ACC112 (cell line): Measurements from ENCODE around the gene DUSP1.
A peak's percentile ranks its signal among the peaks of the same experiment; 100 is the strongest.

Experiments used
- H2AFZ ChIP-seq: fragments of 200-600 bp; sonication (generic); one replicate; pipeline ENCODE4 v1.6.0; 2017; ENCODE audit warnings: antibody characterized with exemption, low read length; ENCODE audit not compliant: unreplicated experiment
- H3K27ac ChIP-seq: fragments of 200-600 bp; sonication (generic); 2 replicates; pipeline ENCODE4 v1.5.1; 2014; ENCODE audit warnings: low read depth, mild to moderate bottlenecking, antibody characterized with exemption, low read length, moderate library complexity
- H3K27me3 ChIP-seq: fragments of 200-600 bp; sonication (generic); 2 replicates; pipeline ENCODE4 v1.6.1; 2014; ENCODE audit warnings: mild to moderate bottlenecking, antibody characterized with exemption, low read length, moderate library complexity, mixed read lengths; ENCODE audit not compliant: insufficient read depth
- H3K36me3 ChIP-seq: fragments of 200-600 bp; sonication (generic); 2 replicates; pipeline ENCODE4 v1.6.1; 2016; ENCODE audit warnings: mild to moderate bottlenecking, antibody characterized with exemption, low read length, moderate library complexity, mixed read lengths; ENCODE audit not compliant: insufficient read depth
- H3K4me1 ChIP-seq: fragments of 200-600 bp; sonication (generic); one replicate; pipeline ENCODE4 v1.6.1; 2016; ENCODE audit warnings: low read length, mixed read lengths; ENCODE audit not compliant: insufficient read depth, unreplicated experiment, control insufficient read depth
- H3K4me3 ChIP-seq: fragments of 200-600 bp; sonication (generic); 2 replicates; pipeline ENCODE4 v1.5.1; 2014; ENCODE audit warnings: mild to moderate bottlenecking, low read depth, low read length
- H3K79me2 ChIP-seq: fragments of 200-600 bp; sonication (generic); one replicate; pipeline ENCODE4 v1.6.0; 2016; ENCODE audit warnings: low read length; ENCODE audit not compliant: control insufficient read depth, unreplicated experiment, insufficient read depth

Gene DUSP1

DNA sequence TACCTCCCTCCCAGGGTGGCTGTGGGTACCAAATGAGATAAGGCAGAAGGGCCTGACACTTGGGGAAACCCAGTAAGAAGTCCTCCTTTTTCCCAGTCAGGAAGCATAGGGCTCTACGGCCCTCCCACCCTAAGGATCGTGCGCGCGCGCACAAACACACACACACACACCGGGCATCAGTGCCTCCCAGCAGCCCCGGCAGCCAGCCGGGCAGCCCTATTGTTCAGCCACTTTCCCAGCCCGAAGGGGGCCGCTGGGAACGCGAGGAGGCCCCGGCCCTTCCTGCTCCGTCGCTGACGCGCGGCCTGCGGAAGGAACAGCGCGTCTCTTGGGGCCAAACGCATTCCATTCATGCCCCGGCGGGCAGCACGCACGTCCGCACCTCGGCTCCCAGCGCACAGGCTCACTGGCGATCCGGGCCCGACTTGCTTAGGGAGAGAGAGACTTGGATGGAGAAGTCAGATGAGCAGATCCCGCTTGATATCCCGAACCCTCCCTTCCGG lies 22.6 kb downstream of the DUSP1 start:
- Histone ChIP-seq H3K27me3 (no peaks in the 10 kb centered on the region), H3K36me3 (no peaks in the 10 kb centered on the region), H3K4me3 (no peak overlapping the region), H3K4me1 (no peaks in the 10 kb centered on the region), H3K79me2 (no peaks in the 10 kb centered on the region), H2AFZ (no peak overlapping the region), H3K27ac (no peak overlapping the region)

DNA sequence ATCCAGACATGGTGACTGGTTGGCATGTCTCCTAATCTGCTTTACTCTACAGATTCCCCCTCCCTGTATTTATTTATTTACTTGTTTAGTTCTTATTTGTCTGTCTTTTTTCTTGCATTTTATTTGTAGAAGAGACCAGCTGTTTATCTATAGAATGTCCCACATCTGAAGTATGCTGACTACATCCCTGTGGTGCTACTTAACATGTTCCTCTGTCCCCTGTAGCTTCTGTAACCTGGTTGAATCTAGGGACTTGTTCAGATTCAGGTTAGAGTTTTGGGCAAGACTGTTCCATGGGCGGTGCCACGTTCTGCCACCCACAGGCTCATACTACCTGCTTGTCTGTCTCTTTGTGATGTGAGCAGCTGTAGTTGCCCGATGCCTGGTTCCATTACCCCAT lies 23.5 kb downstream of the DUSP1 start:
- Histone ChIP-seq H3K27ac (no peak overlapping the region), H3K4me3 (no peak overlapping the region), H3K79me2 (no peaks in the 10 kb centered on the region), H2AFZ (no peak overlapping the region), H3K36me3 (no peaks in the 10 kb centered on the region), H3K27me3 (no peaks in the 10 kb centered on the region), H3K4me1 (no peaks in the 10 kb centered on the region)

DNA sequence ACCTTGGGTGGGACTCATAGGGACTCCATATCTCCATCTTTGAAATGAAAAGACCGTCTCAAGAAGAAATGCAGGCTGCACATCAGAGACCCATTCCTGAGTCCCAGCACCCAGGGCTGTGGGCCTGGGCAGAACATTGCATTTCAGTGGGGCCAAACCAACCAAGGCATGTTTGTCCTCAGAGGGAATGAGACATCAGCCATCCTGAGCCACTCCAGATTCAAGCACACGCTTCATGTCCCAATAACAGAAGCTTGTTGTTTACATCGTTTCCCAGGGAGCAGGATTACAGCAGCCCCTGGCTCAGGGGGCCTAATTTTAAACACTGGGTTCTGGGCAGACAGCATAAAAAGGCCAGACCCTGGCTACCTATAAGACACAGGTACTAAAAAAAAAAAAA lies 24.3 kb downstream of the DUSP1 start:
- Histone ChIP-seq H3K27ac (no peak overlapping the region), H3K4me1 (peaks cover under 1% of the 10 kb centered on the region)

DNA sequence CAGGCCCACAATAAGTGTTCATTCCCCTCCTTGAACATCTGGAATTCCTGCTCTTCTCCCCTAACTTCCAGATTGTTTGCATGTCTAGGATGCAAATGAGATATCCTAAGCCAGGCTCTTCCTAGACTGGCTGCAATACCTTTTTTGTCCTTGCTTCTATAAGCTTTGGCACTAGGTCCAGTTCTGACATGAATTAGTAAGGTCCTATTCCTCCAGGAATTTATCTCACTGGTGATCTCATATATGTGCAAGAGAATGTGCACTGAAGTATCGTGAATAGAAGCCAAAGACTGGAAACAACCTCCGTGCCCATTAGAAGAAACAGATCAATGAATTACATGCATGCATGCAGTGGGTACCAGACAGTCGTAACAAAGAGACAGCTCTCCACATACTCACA lies 25.2 kb downstream of the DUSP1 start:
- Histone ChIP-seq H3K27me3 (no peaks in the 10 kb centered on the region), H3K4me1 (peaks cover 9% of the 10 kb centered on the region), H3K4me3 (no peak overlapping the region), H3K27ac (no peak overlapping the region), H3K36me3 (no peaks in the 10 kb centered on the region), H3K79me2 (no peaks in the 10 kb centered on the region), H2AFZ (no peak overlapping the region)

More for the DNA sequence above, 24.3 kb downstream of the DUSP1 start:
- Histone ChIP-seq H2AFZ (no peak overlapping the region), H3K4me3 (no peak overlapping the region), H3K36me3 (no peaks in the 10 kb centered on the region), H3K27me3 (no peaks in the 10 kb centered on the region), H3K79me2 (no peaks in the 10 kb centered on the region)

DNA sequence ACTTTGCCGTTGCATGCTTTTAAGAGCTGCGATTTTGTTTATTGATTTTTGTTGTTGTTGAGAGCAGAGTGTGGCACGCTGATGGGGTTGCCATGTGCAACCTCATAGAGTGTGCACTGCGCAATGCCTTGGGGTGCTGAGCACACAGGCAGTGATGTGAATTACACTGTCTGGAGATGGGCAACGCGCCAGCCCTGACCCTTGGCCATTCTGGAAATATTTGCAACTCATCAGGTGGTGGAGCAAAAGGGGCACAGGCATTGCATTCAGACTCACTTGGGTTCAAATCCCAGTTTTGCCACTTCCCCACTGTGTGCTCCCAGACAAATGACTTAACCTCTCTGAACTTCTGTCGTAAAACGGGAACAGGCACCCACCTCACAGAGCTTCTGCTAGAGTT lies 25.6 kb downstream of the DUSP1 start:
- Histone ChIP-seq H3K27ac (no peak overlapping the region), H3K4me3 (no peak overlapping the region), H3K4me1 (peaks cover 12% of the 10 kb centered on the region), H3K36me3 (no peaks in the 10 kb centered on the region), H3K79me2 (no peaks in the 10 kb centered on the region), H3K27me3 (no peaks in the 10 kb centered on the region), H2AFZ (no peak overlapping the region)

DNA sequence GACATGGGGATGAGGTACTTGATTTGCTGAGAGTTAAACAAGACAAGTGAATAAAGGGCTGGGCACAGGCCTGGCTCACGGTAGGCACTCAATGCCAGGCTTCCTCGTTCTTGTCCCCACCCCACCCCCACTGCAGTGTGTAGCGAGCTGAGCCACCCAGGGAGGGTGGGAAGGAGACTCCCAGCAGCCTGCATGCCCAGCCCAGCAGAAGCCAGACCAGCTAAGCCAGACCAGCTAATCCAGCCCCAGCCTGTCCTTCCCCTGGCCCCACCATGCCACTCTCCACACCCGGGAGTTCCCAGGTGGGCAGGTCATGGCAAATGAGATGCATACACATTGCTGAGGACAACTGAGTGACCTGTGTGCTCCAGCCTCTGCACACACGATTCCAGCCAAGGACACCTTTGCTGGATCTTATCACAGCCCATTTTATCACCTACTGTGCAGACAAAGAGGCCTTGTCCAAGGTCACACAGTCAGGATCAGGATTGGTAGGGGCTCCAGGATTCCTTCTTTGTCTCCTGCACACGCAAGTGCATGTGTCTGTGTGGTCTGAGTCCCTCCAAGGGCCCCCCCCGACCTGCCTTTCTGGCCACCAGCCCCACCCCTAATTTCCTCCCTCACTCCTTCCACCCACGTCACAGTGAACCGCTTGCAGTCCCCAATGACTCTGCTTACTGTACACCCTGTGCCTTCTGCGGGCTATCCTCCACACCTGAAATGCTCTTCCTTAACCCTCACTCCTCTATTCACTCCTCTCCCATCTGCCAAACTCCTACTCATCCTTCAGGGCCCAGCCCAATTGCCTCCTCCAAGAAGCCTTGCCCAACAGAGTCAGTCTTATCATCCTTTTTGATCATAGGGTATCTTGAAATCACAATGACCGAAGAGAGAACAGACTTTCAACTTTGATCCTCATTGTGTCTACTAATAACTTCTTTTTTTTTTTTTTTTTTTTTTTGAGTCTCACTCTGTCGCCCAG lies 26.6 kb downstream of the DUSP1 start:
- Histone ChIP-seq H3K27ac (no peak overlapping the region), H3K4me3 (no peak overlapping the region), H3K27me3 (no peaks in the 10 kb centered on the region), H3K79me2 (no peaks in the 10 kb centered on the region), H3K36me3 (no peaks in the 10 kb centered on the region), H2AFZ (no peak overlapping the region), H3K4me1 (peaks cover 17% of the 10 kb centered on the region)

DNA sequence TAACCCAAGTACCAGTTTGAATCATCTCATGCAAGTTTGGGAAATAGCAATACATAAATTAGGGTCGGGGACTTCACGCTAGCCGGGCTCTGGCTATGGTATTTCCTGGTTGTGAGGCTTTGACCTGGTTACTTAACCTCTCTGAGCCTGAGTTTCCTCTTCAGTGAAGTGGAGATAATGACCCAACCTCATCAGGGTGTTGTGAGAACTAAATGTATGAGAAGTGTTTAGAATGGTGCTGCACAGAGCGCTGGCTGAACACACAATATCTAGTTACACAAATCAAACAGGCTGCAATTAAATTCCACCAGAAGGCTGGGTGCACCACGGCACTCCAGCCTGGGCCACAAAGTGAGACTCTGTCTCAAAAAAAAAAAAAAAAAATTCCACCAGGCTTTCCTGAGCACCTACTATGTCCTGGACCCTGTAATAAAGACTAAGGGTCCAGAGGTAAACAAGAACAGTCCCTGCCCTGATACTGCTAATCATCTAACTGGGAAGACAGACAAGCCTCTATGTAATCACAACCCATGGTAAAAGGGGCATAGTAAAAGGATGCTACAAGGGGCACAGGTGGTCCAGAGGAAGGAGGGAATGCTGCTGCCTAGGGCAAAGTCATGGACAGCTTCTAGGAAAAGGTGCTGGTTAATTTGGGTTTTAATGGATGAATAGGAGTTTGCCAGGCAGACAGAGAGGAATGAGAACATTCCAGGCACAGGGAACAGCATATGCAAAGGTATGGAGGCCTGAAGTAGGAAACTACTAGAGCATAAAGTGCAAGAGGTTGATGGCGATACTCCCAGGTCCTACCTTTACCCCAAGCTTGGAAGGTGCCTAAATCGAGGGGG lies 27.7 kb downstream of the DUSP1 start:
- peaks cover 17% of the 10 kb centered on the region for H3K4me1 ChIP-seq
- H3K36me3 ChIP-seq = no peaks in the 10 kb centered on the region
- H3K27ac ChIP-seq = no peak overlapping the region

DNA sequence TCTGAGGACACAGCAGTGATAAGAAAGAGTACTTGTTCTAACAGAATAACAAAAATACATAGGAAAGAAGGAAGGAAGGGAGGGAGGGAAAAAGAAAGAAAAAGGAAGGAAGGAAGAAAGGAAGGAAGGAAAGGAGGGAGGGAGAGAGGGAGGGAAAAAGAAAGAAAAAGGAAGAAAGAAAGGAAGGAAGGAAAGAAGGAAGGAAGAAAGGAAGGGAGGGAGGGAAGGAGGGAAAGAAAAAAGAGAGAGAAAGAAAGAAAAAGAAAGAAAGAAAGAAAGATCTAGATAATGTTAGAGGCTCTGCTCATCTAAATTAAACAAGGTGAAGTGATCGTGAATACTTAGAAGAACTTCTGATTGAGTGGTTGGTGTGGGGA lies 29.8 kb downstream of the DUSP1 start:
- Histone ChIP-seq H2AFZ (no peak overlapping the region), H3K27me3 (no peaks in the 10 kb centered on the region), H3K4me3 (no peak overlapping the region), H3K4me1 (peaks cover 17% of the 10 kb centered on the region), H3K79me2 (no peaks in the 10 kb centered on the region), H3K27ac (peak overlapping the region; percentile 99), H3K36me3 (no peaks in the 10 kb centered on the region)

More for the DNA sequence above, 27.7 kb downstream of the DUSP1 start:
- Histone ChIP-seq H3K4me3 (no peak overlapping the region), H3K27me3 (no peaks in the 10 kb centered on the region), H2AFZ (no peak overlapping the region), H3K79me2 (no peaks in the 10 kb centered on the region)

DNA sequence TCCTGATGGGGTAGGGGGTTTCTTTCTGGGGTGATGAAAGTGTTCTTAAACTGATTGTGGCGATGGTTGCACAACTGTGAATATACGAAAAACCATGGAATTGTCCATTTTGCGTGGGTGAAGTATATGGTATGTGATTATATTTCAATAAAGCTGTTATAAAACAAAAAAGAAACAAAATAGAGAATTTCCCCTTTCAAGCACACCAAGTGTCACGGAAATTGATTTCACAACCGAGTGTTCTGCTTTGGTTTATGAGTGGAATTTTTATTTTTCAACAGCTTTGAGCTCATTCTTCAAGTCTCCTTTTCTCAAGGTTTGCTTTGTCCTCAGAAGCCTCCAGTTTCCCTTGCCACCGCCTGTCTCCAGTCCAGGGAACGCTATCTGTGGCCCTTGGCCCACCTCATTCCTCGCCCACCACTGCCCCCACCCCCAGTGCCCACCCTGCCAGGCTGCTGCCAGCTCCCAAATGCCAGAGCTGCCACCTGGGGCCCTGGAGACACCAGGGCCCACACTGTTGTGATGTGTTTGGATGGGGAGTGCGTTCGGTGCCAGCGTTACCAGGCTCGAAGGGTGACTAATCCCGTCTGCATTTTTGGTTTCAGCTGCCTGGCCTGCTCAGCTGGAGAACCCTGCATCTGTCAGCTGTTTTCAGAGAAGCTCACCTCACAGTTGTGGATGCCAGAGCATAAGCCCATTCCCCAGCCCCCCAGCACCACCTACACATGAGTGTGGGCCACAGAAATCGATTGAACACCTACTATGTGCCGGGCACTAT lies 30.4 kb downstream of the DUSP1 start:
- peaks cover 17% of the 10 kb centered on the region for H3K4me1 ChIP-seq
- peak overlapping the region; percentile 32 for H3K4me3 ChIP-seq
- no peaks in the 10 kb centered on the region for H3K79me2 ChIP-seq
- no peaks in the 10 kb centered on the region for H3K36me3 ChIP-seq
- peak overlapping the region; percentile 99 for H3K27ac ChIP-seq
- no peak overlapping the region for H2AFZ ChIP-seq
- H3K27me3 ChIP-seq = no peaks in the 10 kb centered on the region

DNA sequence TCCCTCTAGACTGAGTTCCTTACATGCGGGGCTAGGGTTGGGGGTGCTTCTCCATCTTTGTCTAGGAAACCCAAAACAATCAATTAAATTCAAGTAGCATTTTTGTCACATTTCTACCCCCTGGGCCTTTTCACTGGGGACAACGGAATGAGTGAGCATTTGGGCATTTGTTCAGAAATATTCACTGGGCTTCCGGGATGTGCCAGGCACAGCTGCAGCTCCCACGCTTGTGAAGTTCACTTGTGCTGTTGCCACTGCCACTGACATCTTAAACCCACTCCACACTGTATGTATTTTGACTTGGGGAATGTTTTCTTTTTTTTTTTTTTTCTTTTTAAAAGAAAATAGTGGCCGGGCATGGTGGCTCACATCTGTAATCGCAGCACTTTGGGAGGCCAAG lies 31.6 kb downstream of the DUSP1 start:
- Histone ChIP-seq H3K27ac (peak overlapping the region; percentile 99), H3K27me3 (no peaks in the 10 kb centered on the region), H2AFZ (no peak overlapping the region), H3K4me3 (no peak overlapping the region), H3K79me2 (no peaks in the 10 kb centered on the region), H3K36me3 (no peaks in the 10 kb centered on the region), H3K4me1 (peaks cover 21% of the 10 kb centered on the region)
